K562 (cell line): ENCODE results near the gene DNAJA1. TPM values are rescaled to one million over a fixed set of nuclear protein-coding genes. Genes with fewer than 3 reads are reported as not detected.
A peak's percentile ranks its signal among the peaks of the same experiment; 100 is the strongest.

Experiments used
- ATAC-seq: fragments of 200-7000 bp; cut with Tn5 transposase; 3 replicates; pipeline ENCODE4 v1.9.1; 2020; ENCODE audit warnings: moderate library complexity
- BruUV-seq: library from RNA; stranded (reverse); fragments of 400-500 nt; replicated peaks from 2 replicates; lab custom pipeline; 2021; lab: Mats Ljungman, UMichigan
- CTCF ChIA-PET: fragments of 300-600 bp; formaldehyde crosslinking; extraction: SDS; loops from one replicate; lab custom pipeline; 2021; ENCODE audit warnings: low intra/inter-chr PET ratio; lab: Yijun Ruan, JAX
- POLR2A ChIA-PET: fragments of 300-600, 350-650 bp; sonication (Branson Sonifier 250); formaldehyde crosslinking; extraction: SDS; loops from one replicate; lab custom pipeline; 2021; ENCODE audit warnings: antibody characterized with exemption, inconsistent platforms; lab: Yijun Ruan, JAX
- DNase-seq, 4 experiments: peaks; one replicate each; pipeline versions ENCODE4 v3.0.0 to v3.0.0-alpha.2; 2011 to 2018; ENCODE audit warnings: low spot score in 3 of 4, mixed read lengths in 3 of 4; ENCODE audit errors: extremely low read depth in 1 of 4
- FAIRE-seq: peaks from 2 replicates; lab custom pipeline; 2011; peaks lifted over from hg19 to GRCh38; lab: Jason Lieb, UNC
- H2AFZ ChIP-seq: 2 replicates; pipeline ENCODE4 v1.6.0; 2011; ENCODE audit warnings: low read depth, low read length, control low read depth, inconsistent platforms
- H3K27ac ChIP-seq: fragments of 200-600 bp; 3 replicates; pipeline ENCODE4 v1.8.0; 2011; ENCODE audit warnings: low read depth, mild to moderate bottlenecking, control low read depth, inconsistent platforms, low read length, moderate library complexity, mixed read lengths; ENCODE audit errors: extremely low read depth
- H3K27me3 ChIP-seq, 2 experiments: fragments of 300-600 bp in 1 of 2; 2 replicates in 1 of 2; 3 replicates in 1 of 2; pipeline versions ENCODE4 v1.6.0 to v1.8.0; 2011; ENCODE audit warnings: inconsistent platforms in 2 of 2, low read length in 2 of 2, mild to moderate bottlenecking in 1 of 2, mixed read lengths in 1 of 2, moderate library complexity in 1 of 2; ENCODE audit not compliant: control insufficient read depth in 2 of 2, insufficient read depth in 2 of 2
- H3K36me3 ChIP-seq: fragments of 300-600 bp; 3 replicates; pipeline ENCODE4 v1.8.0; 2011; ENCODE audit warnings: mild to moderate bottlenecking, low read length, inconsistent platforms; ENCODE audit not compliant: control insufficient read depth, insufficient read depth
- H3K4me1 ChIP-seq, 2 experiments: fragments of 200-600 bp in 1 of 2; replicated peaks in 1 of 2; 2 replicates in 1 of 2; 3 replicates in 1 of 2; pipeline versions ENCODE4 v1.5.1 to v1.8.0; 2011; ENCODE audit warnings: inconsistent platforms in 2 of 2, low read length in 2 of 2, mild to moderate bottlenecking in 1 of 2, mixed read lengths in 1 of 2, moderate library complexity in 1 of 2; ENCODE audit not compliant: control insufficient read depth in 2 of 2, insufficient read depth in 2 of 2
- H3K4me2 ChIP-seq: 2 replicates; pipeline ENCODE4 v1.6.1; 2011; ENCODE audit warnings: low read length, control low read depth, inconsistent platforms, mixed read lengths; ENCODE audit not compliant: insufficient read depth
- H3K4me3 ChIP-seq: fragments of 200-600 bp; sonication (generic), shearing (Covaris generic); 2 replicates; pipeline ENCODE4 v1.5.1; 2016; ENCODE audit warnings: control low read depth, inconsistent platforms
- H3K79me2 ChIP-seq: fragments of 200-600 bp; 3 replicates; pipeline ENCODE4 v1.8.0; 2011; ENCODE audit warnings: low read length, inconsistent platforms; ENCODE audit not compliant: control insufficient read depth, insufficient read depth
- H3K9ac ChIP-seq, 2 experiments: 2 replicates each; pipeline versions ENCODE4 v1.6.0 to v1.6.1; 2011; ENCODE audit warnings: low read depth in 2 of 2, low read length in 2 of 2, control low read depth in 1 of 2, inconsistent platforms in 1 of 2, mild to moderate bottlenecking in 1 of 2, mixed read lengths in 1 of 2; ENCODE audit not compliant: insufficient read depth in 1 of 2
- H3K9me1 ChIP-seq: one replicate; pipeline ENCODE4 v1.6.0; 2011; ENCODE audit warnings: inconsistent platforms, mild to moderate bottlenecking, low read length, moderate library complexity; ENCODE audit not compliant: control insufficient read depth, insufficient read depth
- H3K9me3 ChIP-seq: replicated peaks from 2 replicates; pipeline ENCODE4 v1.5.1; 2011; ENCODE audit warnings: low read depth, low read length, inconsistent platforms; ENCODE audit not compliant: control insufficient read depth, insufficient read depth
- H4K20me1 ChIP-seq: replicated peaks from 2 replicates; pipeline ENCODE4 v1.6.1; 2011; ENCODE audit warnings: low read length, inconsistent platforms, mixed read lengths; ENCODE audit not compliant: control insufficient read depth, insufficient read depth
- LCOR ChIP-seq: sonication (generic); formaldehyde crosslinking; IDR thresholded peaks from 2 replicates; pipeline ENCODE4 v1.8.0; 2022; ENCODE audit warnings: mild to moderate bottlenecking, missing genetic modification reagents
- MAZ ChIP-seq, 2 experiments: fragments of 450-650 bp in 1 of 2; sonication (generic) in 1 of 2; formaldehyde crosslinking; IDR thresholded peaks in 1 of 2; conservative IDR thresholded peaks in 1 of 2; 2 replicates each; pipeline versions ENCODE4 v1.4.0 to v1.5.0; 2020; ENCODE audit warnings: mild to moderate bottlenecking in 1 of 2, missing genetic modification reagents in 1 of 2
- NRF1 ChIP-seq, 2 experiments: fragments of 450-650 bp; IDR thresholded peaks in 1 of 2; conservative IDR thresholded peaks in 1 of 2; 2 replicates each; pipeline ENCODE4 v1.6.1; 2014; ENCODE audit warnings: mild to moderate bottlenecking in 2 of 2
- ZNF644 ChIP-seq: fragments of 200-800 bp; sonication (Bioruptor generic); IDR thresholded peaks from 2 replicates; pipeline ENCODE4 v1.6.1; 2016; ENCODE audit warnings: low read depth, missing genetic modification characterization, missing compliant biosample characterization
- WGBS: fragments of 100-300 bp; shearing (Covaris generic); methylation state at CpG from one replicate; pipeline ENCODE4 v1.1.6; 2016; ENCODE audit warnings: low coverage, mixed read lengths; ENCODE audit not compliant: insufficient coverage; ENCODE audit errors: missing lambda C conversion rate; 5-methylcytosine and 5-hydroxymethylcytosine counted together
- in situ Hi-C: fragments of 300-500 bp; cut with MboI; formaldehyde crosslinking; loops from 4 replicates; pipeline ENCODE4 v1.15.0; 2018; ENCODE audit warnings: inconsistent platforms, mixed read lengths
- intact Hi-C: fragments of 100-400 bp; cut with micrococcal nuclease; formaldehyde crosslinking; loops from 2 replicates; pipeline ENCODE4 v1.14.2; 2022
- polyA plus RNA-seq, 8 experiments: library from polyadenylated mRNA; depleted of rRNA in 4 of 8; stranded (reverse) in 5 of 8; unstranded in 3 of 8; fragments of >200 nt; fragmentation: Nextera tagmentation in 2 of 8; fragmentation: Illumina TruSeq in 1 of 8; extraction: Ambion mirVana in 2 of 8; extraction: Trizol in 1 of 8; gene quantifications; 2 replicates each; pipeline versions ENCODE4 v1.2.1 to v1.2.3, GENCODE V29; 2011 to 2014; ENCODE audit warnings: inconsistent platforms in 1 of 8, missing spikeins in 1 of 8
- total RNA-seq, 7 experiments: library from RNA; depleted of rRNA in 6 of 7; stranded (reverse); fragments of >200 nt in 6 of 7; fragmentation: Illumina TruSeq in 2 of 7; extraction: Trizol in 2 of 7; gene quantifications; 2 replicates each; pipeline versions ENCODE4 v1.2.1 to v1.2.3, GENCODE V29; 2011 to 2021; ENCODE audit warnings: low replicate concordance in 1 of 7
- TF ChIP-seq, protein P1 (sequence below), 2 experiments: fragments of 450-650 bp in 1 of 2; sonication (generic) in 1 of 2; formaldehyde crosslinking in 1 of 2; IDR thresholded peaks; 2 replicates each; pipeline versions ENCODE4 v1.7.1 to v1.9.0; 2016 to 2022; ENCODE audit warnings: inconsistent platforms in 1 of 2, mild to moderate bottlenecking in 1 of 2, missing genetic modification reagents in 1 of 2
- TF ChIP-seq, protein P2 (sequence below): fragments of 450-650 bp; conservative IDR thresholded peaks from 2 replicates; pipeline ENCODE4 v1.6.1; 2016; ENCODE audit warnings: missing genetic modification characterization, low read depth, mild to moderate bottlenecking, control low read depth, missing compliant biosample characterization

DNAJA1 gene
- total and polyA plus RNA-seq, 9 of the 15 experiments (the other 6 are each of a cell fraction or from before 2014, with no cell fraction given) = 109 to 359 (median 175) TPM

DNA sequence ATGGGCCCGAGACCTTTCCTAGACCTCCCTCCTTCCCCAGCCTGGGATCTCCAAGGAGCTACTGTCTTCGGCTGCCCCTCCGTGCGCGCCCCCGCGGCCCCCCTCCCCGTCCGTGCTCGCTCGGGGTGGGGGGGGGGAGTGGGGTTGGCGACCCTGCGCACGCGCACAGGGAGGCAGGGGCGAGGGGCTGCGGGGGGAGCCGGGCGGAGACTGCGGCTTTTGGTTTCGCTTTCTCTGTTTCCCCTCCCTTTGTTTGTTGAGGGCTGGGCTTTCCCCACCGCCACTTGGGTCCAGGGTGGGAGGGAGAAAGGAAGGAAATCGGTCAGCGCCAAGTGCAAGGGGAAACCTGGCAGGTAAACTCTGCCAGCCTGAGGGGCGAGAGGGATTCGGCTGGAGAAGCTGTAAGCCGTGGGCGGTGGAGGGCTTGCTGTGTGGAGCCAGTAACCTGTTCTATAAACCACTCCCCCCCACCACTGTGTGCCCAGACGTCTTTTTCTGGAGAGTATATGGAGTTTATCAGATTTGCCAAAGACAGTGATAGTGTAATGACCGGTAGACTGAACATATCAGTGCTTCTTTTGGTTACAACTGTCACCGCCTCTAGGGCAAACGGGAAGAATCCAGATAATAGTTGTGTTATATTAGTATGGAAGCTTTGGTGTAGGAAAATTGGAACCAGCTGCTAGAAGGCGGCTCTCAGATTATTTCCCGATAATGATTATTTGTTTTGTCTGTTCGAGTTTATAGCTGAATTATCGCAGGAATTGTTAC, 684 bp downstream of the DNAJA1 start:
- in situ Hi-C loops (no loop called here), intact Hi-C loops (loop anchor here (2.0 kb wide), 1 partner anchor 33 kb away; no protein-coding TSS in a partner anchor)
- CTCF ChIA-PET = no interaction called here
- Histone ChIP-seq H3K36me3 (peaks cover 76% of the 10 kb centered on the region), H3K4me2 (peak overlapping the region; percentile 100), H3K27ac (peak overlapping the region; percentile 94), H3K4me1 (peaks cover 13 to 14% of the 10 kb centered on the region in 2 experiments; a peak in 4 of 5 replicates), H3K27me3 (no peaks in the 10 kb centered on the region), H3K4me3 (peak overlapping the region; percentile 97), H3K9me1 (no peaks in the 10 kb centered on the region), H3K79me2 (peaks cover 98% of the 10 kb centered on the region), H3K9me3 (no peaks in the 10 kb centered on the region), H3K9ac (peak overlapping the region; percentile 96), H4K20me1 (peaks cover 9% of the 10 kb centered on the region; the same call in 1 of the 2 replicates), H2AFZ (peak overlapping the region; percentile 75)
- WGBS = 1% methylated on average over 8 of the region's 36 CpGs
- peak; percentile 51 to 71 (median 67) for DNase-seq
- POLR2A ChIA-PET = interaction anchor here (0.6 to 5.3 kb wide), 26 partner anchors 11 to 787 kb away, joined by 3 to 64 read pairs (median 4); partner anchors contain the start of genes B4GALT1 and SPINK4
- no TSS peak for BruUV-seq
- no peak for FAIRE-seq
- ATAC-seq = peak; percentile 61
- TF ChIP-seq, protein P1, sequence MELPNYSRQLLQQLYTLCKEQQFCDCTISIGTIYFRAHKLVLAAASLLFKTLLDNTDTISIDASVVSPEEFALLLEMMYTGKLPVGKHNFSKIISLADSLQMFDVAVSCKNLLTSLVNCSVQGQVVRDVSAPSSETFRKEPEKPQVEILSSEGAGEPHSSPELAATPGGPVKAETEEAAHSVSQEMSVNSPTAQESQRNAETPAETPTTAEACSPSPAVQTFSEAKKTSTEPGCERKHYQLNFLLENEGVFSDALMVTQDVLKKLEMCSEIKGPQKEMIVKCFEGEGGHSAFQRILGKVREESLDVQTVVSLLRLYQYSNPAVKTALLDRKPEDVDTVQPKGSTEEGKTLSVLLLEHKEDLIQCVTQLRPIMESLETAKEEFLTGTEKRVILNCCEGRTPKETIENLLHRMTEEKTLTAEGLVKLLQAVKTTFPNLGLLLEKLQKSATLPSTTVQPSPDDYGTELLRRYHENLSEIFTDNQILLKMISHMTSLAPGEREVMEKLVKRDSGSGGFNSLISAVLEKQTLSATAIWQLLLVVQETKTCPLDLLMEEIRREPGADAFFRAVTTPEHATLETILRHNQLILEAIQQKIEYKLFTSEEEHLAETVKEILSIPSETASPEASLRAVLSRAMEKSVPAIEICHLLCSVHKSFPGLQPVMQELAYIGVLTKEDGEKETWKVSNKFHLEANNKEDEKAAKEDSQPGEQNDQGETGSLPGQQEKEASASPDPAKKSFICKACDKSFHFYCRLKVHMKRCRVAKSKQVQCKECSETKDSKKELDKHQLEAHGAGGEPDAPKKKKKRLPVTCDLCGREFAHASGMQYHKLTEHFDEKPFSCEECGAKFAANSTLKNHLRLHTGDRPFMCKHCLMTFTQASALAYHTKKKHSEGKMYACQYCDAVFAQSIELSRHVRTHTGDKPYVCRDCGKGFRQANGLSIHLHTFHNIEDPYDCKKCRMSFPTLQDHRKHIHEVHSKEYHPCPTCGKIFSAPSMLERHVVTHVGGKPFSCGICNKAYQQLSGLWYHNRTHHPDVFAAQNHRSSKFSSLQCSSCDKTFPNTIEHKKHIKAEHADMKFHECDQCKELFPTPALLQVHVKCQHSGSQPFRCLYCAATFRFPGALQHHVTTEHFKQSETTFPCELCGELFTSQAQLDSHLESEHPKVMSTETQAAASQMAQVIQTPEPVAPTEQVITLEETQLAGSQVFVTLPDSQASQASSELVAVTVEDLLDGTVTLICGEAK (IDR thresholded peaks at IDR 0.05) = no peak
- TF ChIP-seq, protein P1 (CRISPR knock-in tag; IDR thresholded peaks at IDR 0.05) = no peak
- peak in 1 of 2 experiments; percentile 66; a peak in 1 of 4 replicates for TF ChIP-seq MAZ (CRISPR knock-in tag; conservative IDR thresholded peaks at IDR 0.05 in 1 of 2, IDR thresholded peaks at IDR 0.05 in 1 of 2)
- TF ChIP-seq ZNF644 = no peak
- TF ChIP-seq NRF1 (conservative IDR thresholded peaks at IDR 0.05 in 1 of 2, IDR thresholded peaks at IDR 0.05 in 1 of 2) = peak; percentile 83 to 84
- peak; percentile 39; the same call in 1 of the 2 replicates for TF ChIP-seq LCOR (CRISPR knock-in tag)
- TF ChIP-seq, protein P2, sequence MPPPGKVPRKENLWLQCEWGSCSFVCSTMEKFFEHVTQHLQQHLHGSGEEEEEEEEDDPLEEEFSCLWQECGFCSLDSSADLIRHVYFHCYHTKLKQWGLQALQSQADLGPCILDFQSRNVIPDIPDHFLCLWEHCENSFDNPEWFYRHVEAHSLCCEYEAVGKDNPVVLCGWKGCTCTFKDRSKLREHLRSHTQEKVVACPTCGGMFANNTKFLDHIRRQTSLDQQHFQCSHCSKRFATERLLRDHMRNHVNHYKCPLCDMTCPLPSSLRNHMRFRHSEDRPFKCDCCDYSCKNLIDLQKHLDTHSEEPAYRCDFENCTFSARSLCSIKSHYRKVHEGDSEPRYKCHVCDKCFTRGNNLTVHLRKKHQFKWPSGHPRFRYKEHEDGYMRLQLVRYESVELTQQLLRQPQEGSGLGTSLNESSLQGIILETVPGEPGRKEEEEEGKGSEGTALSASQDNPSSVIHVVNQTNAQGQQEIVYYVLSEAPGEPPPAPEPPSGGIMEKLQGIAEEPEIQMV (tag) = no peak
